Prostate gland (tissue), 2 donors: ENCODE data around the gene DPYSL3.

ENCODE experiments used
- POLR2AphosphoS5 ChIP-seq: sonication (generic); formaldehyde crosslinking; IDR thresholded peaks from one replicate; pipeline ENCODE4 v1.6.1; 2017; ENCODE audit warnings: antibody characterized with exemption
- TF ChIP-seq, protein P1 (sequence below), 4 experiments: fragments of 200-600 bp in 2 of 4; fragments of 450-650 bp in 2 of 4; sonication (generic) in 2 of 4; IDR thresholded peaks; 1 replicate in 3 of 4; 2 replicates in 1 of 4; pipeline ENCODE4 v1.5.1; 2016 to 2019; ENCODE audit warnings: antibody characterized with exemption in 4 of 4, mild to moderate bottlenecking in 2 of 4, moderate library complexity in 2 of 4

- TF ChIP-seq, protein P1, sequence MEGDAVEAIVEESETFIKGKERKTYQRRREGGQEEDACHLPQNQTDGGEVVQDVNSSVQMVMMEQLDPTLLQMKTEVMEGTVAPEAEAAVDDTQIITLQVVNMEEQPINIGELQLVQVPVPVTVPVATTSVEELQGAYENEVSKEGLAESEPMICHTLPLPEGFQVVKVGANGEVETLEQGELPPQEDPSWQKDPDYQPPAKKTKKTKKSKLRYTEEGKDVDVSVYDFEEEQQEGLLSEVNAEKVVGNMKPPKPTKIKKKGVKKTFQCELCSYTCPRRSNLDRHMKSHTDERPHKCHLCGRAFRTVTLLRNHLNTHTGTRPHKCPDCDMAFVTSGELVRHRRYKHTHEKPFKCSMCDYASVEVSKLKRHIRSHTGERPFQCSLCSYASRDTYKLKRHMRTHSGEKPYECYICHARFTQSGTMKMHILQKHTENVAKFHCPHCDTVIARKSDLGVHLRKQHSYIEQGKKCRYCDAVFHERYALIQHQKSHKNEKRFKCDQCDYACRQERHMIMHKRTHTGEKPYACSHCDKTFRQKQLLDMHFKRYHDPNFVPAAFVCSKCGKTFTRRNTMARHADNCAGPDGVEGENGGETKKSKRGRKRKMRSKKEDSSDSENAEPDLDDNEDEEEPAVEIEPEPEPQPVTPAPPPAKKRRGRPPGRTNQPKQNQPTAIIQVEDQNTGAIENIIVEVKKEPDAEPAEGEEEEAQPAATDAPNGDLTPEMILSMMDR (IDR thresholded peaks at IDR 0.05) = peak in 2 of 4 experiments; percentile 32 to 54
- TF ChIP-seq POLR2AphosphoS5 = peak; percentile 55
Observed at GRCh38 chr5:147509710-147510651, at the start of gene DPYSL3.
